GM23338 (cell line): ENCODE data around the gene SULT1A1. TPM values are rescaled to one million over a fixed set of nuclear protein-coding genes. Genes with fewer than 3 reads are reported as not detected.

Source experiments
- ATAC-seq: fragments of 200-7000 bp; cut with Tn5 transposase; 3 replicates; pipeline ENCODE4 v1.9.1; 2020
- DNase-seq: peaks from one replicate; pipeline ENCODE4 v3.0.0-alpha.2; 2015; ENCODE audit warnings: low spot score
- H2AFZ ChIP-seq: fragments of 200-600 bp; sonication (generic); 2 replicates; pipeline ENCODE4 v1.8.0; 2016; ENCODE audit warnings: antibody characterized with exemption, mild to moderate bottlenecking, moderate library complexity
- H3F3A ChIP-seq: fragments of 200-600 bp; sonication (generic); replicated peaks from 2 replicates; pipeline ENCODE4 v1.8.0; 2017; ENCODE audit warnings: antibody characterized with exemption, mixed run types, low read depth
- H3K27ac ChIP-seq: fragments of 200-600 bp; sonication (generic); 2 replicates; pipeline ENCODE4 v1.6.1; 2016; ENCODE audit warnings: low read depth
- H3K27me3 ChIP-seq: fragments of 200-600 bp; sonication (generic); 2 replicates; pipeline ENCODE4 v1.8.0; 2016; ENCODE audit warnings: mild to moderate bottlenecking, mixed run types, moderate library complexity; ENCODE audit not compliant: insufficient read depth
- H3K36me3 ChIP-seq: fragments of 200-600 bp; sonication (generic); 2 replicates; pipeline ENCODE4 v1.8.0; 2016; ENCODE audit warnings: mild to moderate bottlenecking; ENCODE audit not compliant: insufficient read depth
- H3K4me1 ChIP-seq: fragments of 200-600 bp; sonication (generic); 2 replicates; pipeline ENCODE4 v1.8.0; 2016; ENCODE audit warnings: mild to moderate bottlenecking, moderate library complexity; ENCODE audit not compliant: insufficient read depth
- H3K4me2 ChIP-seq: fragments of 200-600 bp; sonication (generic); 2 replicates; pipeline ENCODE4 v1.7.1; 2017; ENCODE audit warnings: mixed run types
- H3K4me3 ChIP-seq: fragments of 200-600 bp; sonication (generic); 2 replicates; pipeline ENCODE4 v1.6.1; 2016; ENCODE audit warnings: mixed run types
- H3K79me2 ChIP-seq: fragments of 200-600 bp; sonication (generic); replicated peaks from 2 replicates; pipeline ENCODE4 v1.8.0; 2017; ENCODE audit warnings: mild to moderate bottlenecking; ENCODE audit not compliant: insufficient read depth
- H3K9me2 ChIP-seq: fragments of 200-600 bp; sonication (generic); 2 replicates; pipeline ENCODE4 v1.8.0; 2017; ENCODE audit not compliant: insufficient read depth
- H4K20me1 ChIP-seq: fragments of 200-600 bp; sonication (generic); replicated peaks from 2 replicates; pipeline ENCODE4 v1.8.0; 2017; ENCODE audit warnings: mild to moderate bottlenecking; ENCODE audit not compliant: insufficient read depth
- H3K27ac Mint-ChIP-seq: 2 replicates; pipeline ENCODE4 v1.8.0; 2020; ENCODE audit warnings: inconsistent platforms, mild to moderate bottlenecking, moderate library complexity, mixed read lengths
- H3K27me3 Mint-ChIP-seq: 3 replicates; pipeline ENCODE4 v1.8.0; 2022; ENCODE audit warnings: low read depth, mild to moderate bottlenecking, moderate library complexity, mixed read lengths, inconsistent platforms; ENCODE audit not compliant: insufficient read depth, poor library complexity
- H3K36me3 Mint-ChIP-seq: 3 replicates; pipeline ENCODE4 v1.8.0; 2021; ENCODE audit warnings: low read depth, mild to moderate bottlenecking, inconsistent platforms, moderate library complexity, mixed read lengths
- H3K4me1 Mint-ChIP-seq: 3 replicates; pipeline ENCODE4 v1.8.0; 2020; ENCODE audit warnings: mild to moderate bottlenecking, inconsistent platforms, mixed read lengths
- H3K4me3 Mint-ChIP-seq: 3 replicates; pipeline ENCODE4 v1.8.0; 2021; ENCODE audit warnings: moderate library complexity, mild to moderate bottlenecking, inconsistent platforms, mixed read lengths
- H3K9me3 Mint-ChIP-seq: 3 replicates; pipeline ENCODE4 v1.8.0; 2020; ENCODE audit warnings: moderate library complexity, mild to moderate bottlenecking, inconsistent platforms, mixed read lengths
- CREB1 ChIP-seq: fragments of 250-450 bp; sonication (Bioruptor Pico); IDR thresholded peaks from 2 replicates; pipeline ENCODE4 v1.5.0; 2020; ENCODE audit warnings: low read depth, mild to moderate bottlenecking, moderate library complexity
- EZH2 ChIP-seq: fragments of 200-600 bp; sonication (generic); IDR thresholded peaks from one replicate; pipeline ENCODE4 v1.8.0; 2017; ENCODE audit warnings: antibody characterized with exemption, mild to moderate bottlenecking, low read depth; ENCODE audit not compliant: unreplicated experiment
- EZH2phosphoT487 ChIP-seq: fragments of 200-600 bp; sonication (generic); IDR thresholded peaks from one replicate; pipeline ENCODE4 v1.8.1; 2018; ENCODE audit warnings: antibody characterized with exemption; ENCODE audit not compliant: unreplicated experiment
- JUNB ChIP-seq: IDR thresholded peaks from one replicate; pipeline ENCODE4 v1.6.1; 2016; ENCODE audit warnings: antibody characterized with exemption; ENCODE audit not compliant: unreplicated experiment
- NANOG ChIP-seq: IDR thresholded peaks from 2 replicates; pipeline ENCODE4 v1.6.1; 2016; ENCODE audit warnings: antibody characterized with exemption, borderline replicate concordance
- POLR2AphosphoS5 ChIP-seq: IDR thresholded peaks from 2 replicates; pipeline ENCODE4 v1.6.1; 2016; ENCODE audit warnings: antibody characterized with exemption, low read depth
- STAT1 ChIP-seq: IDR thresholded peaks from one replicate; pipeline ENCODE4 v1.6.1; 2016; ENCODE audit warnings: antibody characterized with exemption; ENCODE audit not compliant: unreplicated experiment
- ZNF114 ChIP-seq: fragments of 250-450 bp; sonication (Bioruptor Pico); IDR thresholded peaks from 2 replicates; pipeline ENCODE4 v1.5.0; 2020; ENCODE audit warnings: mild to moderate bottlenecking, moderate library complexity
- ZNF331 ChIP-seq: fragments of 250-450 bp; sonication (Bioruptor Pico); IDR thresholded peaks from 2 replicates; pipeline ENCODE4 v1.5.0; 2020; ENCODE audit warnings: low read depth, mild to moderate bottlenecking, moderate library complexity
- polyA plus RNA-seq: library from polyadenylated mRNA; unstranded; fragments of >200 nt; fragmentation: Nextera tagmentation; extraction: Ambion mirVana; gene quantifications from 2 replicates; pipeline ENCODE4 v1.2.1, GENCODE V29; 2016
- total RNA-seq: library from RNA; depleted of rRNA; stranded (reverse); fragments of >200 nt; shearing (Covaris generic); gene quantifications from 2 replicates; pipeline ENCODE4 v1.2.3, GENCODE V29; 2014
- TF ChIP-seq, protein P1 (sequence below): fragments of 250-450 bp; sonication (Bioruptor Pico); IDR thresholded peaks from 2 replicates; pipeline ENCODE4 v1.5.0; 2020; ENCODE audit warnings: mild to moderate bottlenecking, moderate library complexity
- TF ChIP-seq, protein P2 (sequence below), 2 experiments: fragments of 200-600 bp in 1 of 2; sonication (generic) in 1 of 2; conservative IDR thresholded peaks; 2 replicates each; pipeline versions ENCODE4 v1.5.1 to v1.6.1; 2016 to 2017; ENCODE audit warnings: antibody characterized with exemption in 2 of 2, low read depth in 2 of 2, mild to moderate bottlenecking in 2 of 2, moderate library complexity in 1 of 2
- TF ChIP-seq, protein P3 (sequence below): IDR thresholded peaks from one replicate; pipeline ENCODE4 v1.6.1; 2018; ENCODE audit warnings: antibody characterized with exemption; ENCODE audit not compliant: unreplicated experiment
- TF ChIP-seq, protein P4 (sequence below): IDR thresholded peaks from 2 replicates; pipeline ENCODE4 v1.6.1; 2016; ENCODE audit warnings: antibody characterized with exemption

The SULT1A1 gene
- total and polyA plus RNA-seq, 2 experiments from 2014 or later: 1.7 to 2.4 TPM

GRCh38 chr16:28569968-28570752, 39.7 kb downstream of the SULT1A1 start:
- no peak overlapping the region for H3K27ac ChIP-seq
- 0 out of 2 replicates have a peak, but pooled peaks cover 2% of the 10 kb centered on the region for H3K9me2 ChIP-seq
- no peak overlapping the region for H2AFZ ChIP-seq
- peaks cover 23% of the 10 kb centered on the region for H3K9me3 Mint-ChIP-seq
- no peaks in the 10 kb centered on the region for H3K27me3 ChIP-seq
- H3K4me3 Mint-ChIP-seq: no peak overlapping the region
- H3K36me3 Mint-ChIP-seq: peaks cover 19% of the 10 kb centered on the region
- H3K4me1 Mint-ChIP-seq: peaks cover 30% of the 10 kb centered on the region
- no peaks in the 10 kb centered on the region for H3F3A ChIP-seq
- peaks cover 6% of the 10 kb centered on the region for H3K4me1 ChIP-seq
- peaks cover 13% of the 10 kb centered on the region for H3K27me3 Mint-ChIP-seq
- no peak for DNase-seq
- peaks cover 4% of the 10 kb centered on the region; the same call in 1 of the 2 replicates for H3K36me3 ChIP-seq
- no peaks in the 10 kb centered on the region for H3K79me2 ChIP-seq
- H4K20me1 ChIP-seq: no peaks in the 10 kb centered on the region
- H3K4me2 ChIP-seq: no peak overlapping the region
- no peak overlapping the region for H3K27ac Mint-ChIP-seq
- no peak for ATAC-seq
- TF ChIP-seq, protein P1, sequence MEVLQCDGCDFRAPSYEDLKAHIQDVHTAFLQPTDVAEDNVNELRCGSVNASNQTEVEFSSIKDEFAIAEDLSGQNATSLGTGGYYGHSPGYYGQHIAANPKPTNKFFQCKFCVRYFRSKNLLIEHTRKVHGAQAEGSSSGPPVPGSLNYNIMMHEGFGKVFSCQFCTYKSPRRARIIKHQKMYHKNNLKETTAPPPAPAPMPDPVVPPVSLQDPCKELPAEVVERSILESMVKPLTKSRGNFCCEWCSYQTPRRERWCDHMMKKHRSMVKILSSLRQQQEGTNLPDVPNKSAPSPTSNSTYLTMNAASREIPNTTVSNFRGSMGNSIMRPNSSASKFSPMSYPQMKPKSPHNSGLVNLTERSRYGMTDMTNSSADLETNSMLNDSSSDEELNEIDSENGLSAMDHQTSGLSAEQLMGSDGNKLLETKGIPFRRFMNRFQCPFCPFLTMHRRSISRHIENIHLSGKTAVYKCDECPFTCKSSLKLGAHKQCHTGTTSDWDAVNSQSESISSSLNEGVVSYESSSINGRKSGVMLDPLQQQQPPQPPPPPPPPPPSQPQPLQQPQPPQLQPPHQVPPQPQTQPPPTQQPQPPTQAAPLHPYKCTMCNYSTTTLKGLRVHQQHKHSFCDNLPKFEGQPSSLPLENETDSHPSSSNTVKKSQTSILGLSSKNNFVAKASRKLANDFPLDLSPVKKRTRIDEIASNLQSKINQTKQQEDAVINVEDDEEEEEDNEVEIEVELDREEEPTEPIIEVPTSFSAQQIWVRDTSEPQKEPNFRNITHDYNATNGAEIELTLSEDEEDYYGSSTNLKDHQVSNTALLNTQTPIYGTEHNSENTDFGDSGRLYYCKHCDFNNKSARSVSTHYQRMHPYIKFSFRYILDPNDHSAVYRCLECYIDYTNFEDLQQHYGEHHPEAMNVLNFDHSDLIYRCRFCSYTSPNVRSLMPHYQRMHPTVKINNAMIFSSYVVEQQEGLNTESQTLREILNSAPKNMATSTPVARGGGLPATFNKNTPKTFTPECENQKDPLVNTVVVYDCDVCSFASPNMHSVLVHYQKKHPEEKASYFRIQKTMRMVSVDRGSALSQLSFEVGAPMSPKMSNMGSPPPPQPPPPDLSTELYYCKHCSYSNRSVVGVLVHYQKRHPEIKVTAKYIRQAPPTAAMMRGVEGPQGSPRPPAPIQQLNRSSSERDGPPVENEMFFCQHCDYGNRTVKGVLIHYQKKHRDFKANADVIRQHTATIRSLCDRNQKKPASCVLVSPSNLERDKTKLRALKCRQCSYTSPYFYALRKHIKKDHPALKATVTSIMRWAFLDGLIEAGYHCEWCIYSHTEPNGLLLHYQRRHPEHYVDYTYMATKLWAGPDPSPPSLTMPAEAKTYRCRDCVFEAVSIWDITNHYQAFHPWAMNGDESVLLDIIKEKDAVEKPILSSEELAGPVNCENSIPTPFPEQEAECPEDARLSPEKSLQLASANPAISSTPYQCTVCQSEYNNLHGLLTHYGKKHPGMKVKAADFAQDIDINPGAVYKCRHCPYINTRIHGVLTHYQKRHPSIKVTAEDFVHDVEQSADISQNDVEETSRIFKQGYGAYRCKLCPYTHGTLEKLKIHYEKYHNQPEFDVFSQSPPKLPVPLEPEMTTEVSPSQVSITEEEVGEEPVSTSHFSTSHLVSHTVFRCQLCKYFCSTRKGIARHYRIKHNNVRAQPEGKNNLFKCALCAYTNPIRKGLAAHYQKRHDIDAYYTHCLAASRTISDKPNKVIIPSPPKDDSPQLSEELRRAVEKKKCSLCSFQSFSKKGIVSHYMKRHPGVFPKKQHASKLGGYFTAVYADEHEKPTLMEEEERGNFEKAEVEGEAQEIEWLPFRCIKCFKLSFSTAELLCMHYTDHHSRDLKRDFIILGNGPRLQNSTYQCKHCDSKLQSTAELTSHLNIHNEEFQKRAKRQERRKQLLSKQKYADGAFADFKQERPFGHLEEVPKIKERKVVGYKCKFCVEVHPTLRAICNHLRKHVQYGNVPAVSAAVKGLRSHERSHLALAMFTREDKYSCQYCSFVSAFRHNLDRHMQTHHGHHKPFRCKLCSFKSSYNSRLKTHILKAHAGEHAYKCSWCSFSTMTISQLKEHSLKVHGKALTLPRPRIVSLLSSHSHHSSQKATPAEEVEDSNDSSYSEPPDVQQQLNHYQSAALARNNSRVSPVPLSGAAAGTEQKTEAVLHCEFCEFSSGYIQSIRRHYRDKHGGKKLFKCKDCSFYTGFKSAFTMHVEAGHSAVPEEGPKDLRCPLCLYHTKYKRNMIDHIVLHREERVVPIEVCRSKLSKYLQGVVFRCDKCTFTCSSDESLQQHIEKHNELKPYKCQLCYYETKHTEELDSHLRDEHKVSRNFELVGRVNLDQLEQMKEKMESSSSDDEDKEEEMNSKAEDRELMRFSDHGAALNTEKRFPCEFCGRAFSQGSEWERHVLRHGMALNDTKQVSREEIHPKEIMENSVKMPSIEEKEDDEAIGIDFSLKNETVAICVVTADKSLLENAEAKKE (CRISPR knock-in tag): no peak
- TF ChIP-seq, protein P2, sequence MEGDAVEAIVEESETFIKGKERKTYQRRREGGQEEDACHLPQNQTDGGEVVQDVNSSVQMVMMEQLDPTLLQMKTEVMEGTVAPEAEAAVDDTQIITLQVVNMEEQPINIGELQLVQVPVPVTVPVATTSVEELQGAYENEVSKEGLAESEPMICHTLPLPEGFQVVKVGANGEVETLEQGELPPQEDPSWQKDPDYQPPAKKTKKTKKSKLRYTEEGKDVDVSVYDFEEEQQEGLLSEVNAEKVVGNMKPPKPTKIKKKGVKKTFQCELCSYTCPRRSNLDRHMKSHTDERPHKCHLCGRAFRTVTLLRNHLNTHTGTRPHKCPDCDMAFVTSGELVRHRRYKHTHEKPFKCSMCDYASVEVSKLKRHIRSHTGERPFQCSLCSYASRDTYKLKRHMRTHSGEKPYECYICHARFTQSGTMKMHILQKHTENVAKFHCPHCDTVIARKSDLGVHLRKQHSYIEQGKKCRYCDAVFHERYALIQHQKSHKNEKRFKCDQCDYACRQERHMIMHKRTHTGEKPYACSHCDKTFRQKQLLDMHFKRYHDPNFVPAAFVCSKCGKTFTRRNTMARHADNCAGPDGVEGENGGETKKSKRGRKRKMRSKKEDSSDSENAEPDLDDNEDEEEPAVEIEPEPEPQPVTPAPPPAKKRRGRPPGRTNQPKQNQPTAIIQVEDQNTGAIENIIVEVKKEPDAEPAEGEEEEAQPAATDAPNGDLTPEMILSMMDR (conservative IDR thresholded peaks at IDR 0.05; ENCODE audit: low read depth in 2 of 2): no peak
- TF ChIP-seq EZH2 (no peak), STAT1 (no peak), ZNF331 (CRISPR knock-in tag) (no peak), POLR2AphosphoS5 (no peak), EZH2phosphoT487 (no peak), CREB1 (CRISPR knock-in tag) (no peak), JUNB (no peak), ZNF114 (no peak), NANOG (no peak)
- TF ChIP-seq, protein P3, sequence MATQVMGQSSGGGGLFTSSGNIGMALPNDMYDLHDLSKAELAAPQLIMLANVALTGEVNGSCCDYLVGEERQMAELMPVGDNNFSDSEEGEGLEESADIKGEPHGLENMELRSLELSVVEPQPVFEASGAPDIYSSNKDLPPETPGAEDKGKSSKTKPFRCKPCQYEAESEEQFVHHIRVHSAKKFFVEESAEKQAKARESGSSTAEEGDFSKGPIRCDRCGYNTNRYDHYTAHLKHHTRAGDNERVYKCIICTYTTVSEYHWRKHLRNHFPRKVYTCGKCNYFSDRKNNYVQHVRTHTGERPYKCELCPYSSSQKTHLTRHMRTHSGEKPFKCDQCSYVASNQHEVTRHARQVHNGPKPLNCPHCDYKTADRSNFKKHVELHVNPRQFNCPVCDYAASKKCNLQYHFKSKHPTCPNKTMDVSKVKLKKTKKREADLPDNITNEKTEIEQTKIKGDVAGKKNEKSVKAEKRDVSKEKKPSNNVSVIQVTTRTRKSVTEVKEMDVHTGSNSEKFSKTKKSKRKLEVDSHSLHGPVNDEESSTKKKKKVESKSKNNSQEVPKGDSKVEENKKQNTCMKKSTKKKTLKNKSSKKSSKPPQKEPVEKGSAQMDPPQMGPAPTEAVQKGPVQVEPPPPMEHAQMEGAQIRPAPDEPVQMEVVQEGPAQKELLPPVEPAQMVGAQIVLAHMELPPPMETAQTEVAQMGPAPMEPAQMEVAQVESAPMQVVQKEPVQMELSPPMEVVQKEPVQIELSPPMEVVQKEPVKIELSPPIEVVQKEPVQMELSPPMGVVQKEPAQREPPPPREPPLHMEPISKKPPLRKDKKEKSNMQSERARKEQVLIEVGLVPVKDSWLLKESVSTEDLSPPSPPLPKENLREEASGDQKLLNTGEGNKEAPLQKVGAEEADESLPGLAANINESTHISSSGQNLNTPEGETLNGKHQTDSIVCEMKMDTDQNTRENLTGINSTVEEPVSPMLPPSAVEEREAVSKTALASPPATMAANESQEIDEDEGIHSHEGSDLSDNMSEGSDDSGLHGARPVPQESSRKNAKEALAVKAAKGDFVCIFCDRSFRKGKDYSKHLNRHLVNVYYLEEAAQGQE: no peak
- TF ChIP-seq, protein P4, sequence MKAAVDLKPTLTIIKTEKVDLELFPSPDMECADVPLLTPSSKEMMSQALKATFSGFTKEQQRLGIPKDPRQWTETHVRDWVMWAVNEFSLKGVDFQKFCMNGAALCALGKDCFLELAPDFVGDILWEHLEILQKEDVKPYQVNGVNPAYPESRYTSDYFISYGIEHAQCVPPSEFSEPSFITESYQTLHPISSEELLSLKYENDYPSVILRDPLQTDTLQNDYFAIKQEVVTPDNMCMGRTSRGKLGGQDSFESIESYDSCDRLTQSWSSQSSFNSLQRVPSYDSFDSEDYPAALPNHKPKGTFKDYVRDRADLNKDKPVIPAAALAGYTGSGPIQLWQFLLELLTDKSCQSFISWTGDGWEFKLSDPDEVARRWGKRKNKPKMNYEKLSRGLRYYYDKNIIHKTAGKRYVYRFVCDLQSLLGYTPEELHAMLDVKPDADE: no peak
- no peak overlapping the region for H3K4me3 ChIP-seq
